DND-41 (cell line): Measurements from ENCODE around the gene CCDC73.
A peak's percentile ranks its signal among the peaks of the same experiment; 100 is the strongest.
"Not testable (repeated sequence)": the region's sequence is repeated elsewhere in the genome, so short reads cannot be mapped to it uniquely, and the experiment has no call there.

Source experiments
- ATAC-seq: fragments of 200-7000 bp; cut with Tn5 transposase; 3 replicates; pipeline ENCODE4 v1.9.1; 2021; ENCODE audit warnings: low read depth; ENCODE audit not compliant: insufficient read depth
- DNase-seq: peaks from one replicate; pipeline ENCODE4 v3.0.0-alpha.2; 2020
- H2AFZ ChIP-seq: 2 replicates; pipeline ENCODE4 v1.6.0; 2012; ENCODE audit warnings: low read depth, low read length
- H3K27ac ChIP-seq: 2 replicates; pipeline ENCODE4 v1.5.1; 2012; ENCODE audit warnings: low read length, inconsistent platforms
- H3K27me3 ChIP-seq: fragments of 200-600 bp; sonication (generic); 2 replicates; pipeline ENCODE4 v1.6.0; 2012; ENCODE audit warnings: low read length, mild to moderate bottlenecking, inconsistent platforms; ENCODE audit not compliant: insufficient read depth, poor library complexity
- H3K36me3 ChIP-seq: 2 replicates; pipeline ENCODE4 v1.5.1; 2012; ENCODE audit warnings: low read length, inconsistent platforms; ENCODE audit not compliant: insufficient read depth
- H3K4me1 ChIP-seq: 2 replicates; pipeline ENCODE4 v1.5.1; 2012; ENCODE audit warnings: mild to moderate bottlenecking, low read length; ENCODE audit not compliant: insufficient read depth
- H3K4me2 ChIP-seq: 2 replicates; pipeline ENCODE4 v1.6.0; 2012; ENCODE audit warnings: mild to moderate bottlenecking, moderate library complexity, low read length, inconsistent platforms; ENCODE audit not compliant: insufficient read depth
- H3K4me3 ChIP-seq, 2 experiments: fragments of 200-600 bp in 1 of 2; shearing (Covaris generic) in 1 of 2; 2 replicates each; pipeline ENCODE4 v1.5.1; 2012 to 2016; ENCODE audit warnings: inconsistent platforms in 2 of 2, low read length in 2 of 2, mild to moderate bottlenecking in 2 of 2, low read depth in 1 of 2, moderate library complexity in 1 of 2
- H3K79me2 ChIP-seq: 2 replicates; pipeline ENCODE4 v1.6.0; 2012; ENCODE audit warnings: low read length, inconsistent platforms; ENCODE audit not compliant: insufficient read depth
- H3K9ac ChIP-seq: 2 replicates; pipeline ENCODE4 v1.6.0; 2012; ENCODE audit warnings: low read depth, mild to moderate bottlenecking, inconsistent platforms, low read length, moderate library complexity
- H3K9me3 ChIP-seq: 2 replicates; pipeline ENCODE4 v1.5.1; 2012; ENCODE audit warnings: low read length, moderate library complexity, mild to moderate bottlenecking, inconsistent platforms; ENCODE audit not compliant: insufficient read depth, severe bottlenecking
- H4K20me1 ChIP-seq: 2 replicates; pipeline ENCODE4 v1.6.0; 2012; ENCODE audit warnings: low read length; ENCODE audit not compliant: insufficient read depth
- EZH2 ChIP-seq: IDR thresholded peaks from 3 replicates; pipeline ENCODE4 v1.6.1; 2012; ENCODE audit warnings: borderline replicate concordance, low read depth, mild to moderate bottlenecking, moderate library complexity, low read length, inconsistent platforms; ENCODE audit not compliant: severe bottlenecking
- TF ChIP-seq, protein P1 (sequence below): IDR thresholded peaks from 2 replicates; pipeline ENCODE4 v1.5.1; 2012; ENCODE audit warnings: borderline replicate concordance, low read length, moderate library complexity, mild to moderate bottlenecking; ENCODE audit not compliant: poor library complexity, severe bottlenecking; ENCODE audit errors: extremely low read depth

The CCDC73 gene

DNA sequence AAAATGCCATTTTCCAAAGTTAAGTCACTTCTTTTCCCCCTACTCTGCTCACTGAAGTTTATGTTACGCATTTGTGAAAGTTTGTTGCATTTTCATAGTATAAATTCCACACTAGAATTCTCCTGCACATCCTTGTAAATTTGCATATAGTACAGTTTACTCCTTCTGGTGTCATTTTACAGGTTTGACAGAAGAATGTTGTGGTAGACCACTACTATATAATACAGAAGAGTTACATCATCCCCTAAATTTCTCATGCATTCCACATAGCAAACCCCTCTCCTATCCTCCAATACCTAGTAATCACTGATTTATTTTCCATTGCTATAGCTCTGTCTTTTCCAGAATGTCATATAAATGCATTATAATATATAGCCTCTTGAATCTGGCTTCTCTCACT is 64.5 kb downstream of the CCDC73 start:
- H3K27me3 ChIP-seq, result no peaks in the 10 kb centered on the region
- no peaks in the 10 kb centered on the region for H3K36me3 ChIP-seq
- no peaks in the 10 kb centered on the region for H3K4me1 ChIP-seq
- H3K4me2 ChIP-seq, result no peak overlapping the region
- ATAC-seq (no peak), DNase-seq (no peak)
- H4K20me1 ChIP-seq, result no peaks in the 10 kb centered on the region
- peaks cover 8% of the 10 kb centered on the region for H3K9me3 ChIP-seq
- no peak overlapping the region for H2AFZ ChIP-seq
- H3K79me2 ChIP-seq, result no peaks in the 10 kb centered on the region
- no peak overlapping the region for H3K9ac ChIP-seq
- no peak overlapping the region for H3K27ac ChIP-seq
- no peak overlapping the region for H3K4me3 ChIP-seq
- TF ChIP-seq EZH2, result no peak
- TF ChIP-seq, protein P1, sequence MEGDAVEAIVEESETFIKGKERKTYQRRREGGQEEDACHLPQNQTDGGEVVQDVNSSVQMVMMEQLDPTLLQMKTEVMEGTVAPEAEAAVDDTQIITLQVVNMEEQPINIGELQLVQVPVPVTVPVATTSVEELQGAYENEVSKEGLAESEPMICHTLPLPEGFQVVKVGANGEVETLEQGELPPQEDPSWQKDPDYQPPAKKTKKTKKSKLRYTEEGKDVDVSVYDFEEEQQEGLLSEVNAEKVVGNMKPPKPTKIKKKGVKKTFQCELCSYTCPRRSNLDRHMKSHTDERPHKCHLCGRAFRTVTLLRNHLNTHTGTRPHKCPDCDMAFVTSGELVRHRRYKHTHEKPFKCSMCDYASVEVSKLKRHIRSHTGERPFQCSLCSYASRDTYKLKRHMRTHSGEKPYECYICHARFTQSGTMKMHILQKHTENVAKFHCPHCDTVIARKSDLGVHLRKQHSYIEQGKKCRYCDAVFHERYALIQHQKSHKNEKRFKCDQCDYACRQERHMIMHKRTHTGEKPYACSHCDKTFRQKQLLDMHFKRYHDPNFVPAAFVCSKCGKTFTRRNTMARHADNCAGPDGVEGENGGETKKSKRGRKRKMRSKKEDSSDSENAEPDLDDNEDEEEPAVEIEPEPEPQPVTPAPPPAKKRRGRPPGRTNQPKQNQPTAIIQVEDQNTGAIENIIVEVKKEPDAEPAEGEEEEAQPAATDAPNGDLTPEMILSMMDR, result no peak

DNA sequence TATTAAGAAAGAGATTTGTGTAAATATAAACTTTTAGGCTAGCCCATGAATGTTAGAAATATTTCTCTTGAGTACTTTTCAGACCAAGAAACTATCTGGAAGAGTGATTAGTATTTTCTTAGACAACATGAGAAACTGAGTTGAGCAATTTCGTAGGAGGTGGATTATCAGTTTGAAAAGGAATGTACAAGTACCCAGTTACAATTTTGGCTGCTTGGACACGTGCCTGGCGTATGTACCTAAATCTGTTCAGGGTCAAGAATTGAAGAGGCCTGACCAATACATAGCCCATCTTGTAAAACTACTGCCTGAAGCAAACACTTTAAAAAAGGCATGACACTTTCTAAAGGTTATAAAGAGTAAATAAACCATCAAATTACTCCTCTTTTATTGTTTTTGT is 71.1 kb downstream of the CCDC73 start:
- Histone ChIP-seq H4K20me1 (no peaks in the 10 kb centered on the region), H2AFZ (no peak overlapping the region), H3K4me1 (no peaks in the 10 kb centered on the region), H3K9me3 (no peaks in the 10 kb centered on the region), H3K27ac (no peak overlapping the region), H3K4me3 (no peak overlapping the region), H3K27me3 (no peaks in the 10 kb centered on the region), H3K4me2 (no peak overlapping the region), H3K36me3 (no peaks in the 10 kb centered on the region), H3K9ac (no peak overlapping the region), H3K79me2 (no peaks in the 10 kb centered on the region)
- no peak for ATAC-seq
- TF ChIP-seq EZH2, result no peak
- TF ChIP-seq, protein P1, result no peak
- DNase-seq, result no peak

DNA sequence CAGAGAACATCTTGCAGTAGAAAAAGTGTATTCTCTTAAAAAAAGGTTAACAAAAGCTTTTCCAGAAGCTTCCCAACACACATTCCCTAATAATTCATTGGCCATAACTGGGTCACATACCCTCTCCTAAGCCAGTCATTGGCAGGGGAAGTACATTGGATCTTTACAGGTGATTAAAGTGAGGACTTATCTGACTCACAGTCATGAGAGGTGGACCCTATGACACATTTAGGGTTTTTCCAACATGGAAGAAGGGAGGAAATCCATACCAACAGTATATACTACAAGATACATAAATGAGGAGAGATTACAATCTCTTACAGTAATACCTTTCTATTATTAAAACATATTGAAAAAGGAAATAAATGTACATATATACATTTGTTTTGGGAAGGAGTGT is 72.2 kb downstream of the CCDC73 start:
- Histone ChIP-seq H4K20me1 (no peaks in the 10 kb centered on the region), H3K9me3 (no peaks in the 10 kb centered on the region), H3K79me2 (no peaks in the 10 kb centered on the region), H3K4me3 (no peak overlapping the region), H3K9ac (no peak overlapping the region), H2AFZ (no peak overlapping the region), H3K4me1 (no peaks in the 10 kb centered on the region), H3K27ac (no peak overlapping the region), H3K27me3 (no peaks in the 10 kb centered on the region), H3K36me3 (no peaks in the 10 kb centered on the region), H3K4me2 (no peak overlapping the region)
- DNase-seq (no peak), ATAC-seq (no peak)
- TF ChIP-seq, protein P1, result no peak
- TF ChIP-seq EZH2, result no peak

DNA sequence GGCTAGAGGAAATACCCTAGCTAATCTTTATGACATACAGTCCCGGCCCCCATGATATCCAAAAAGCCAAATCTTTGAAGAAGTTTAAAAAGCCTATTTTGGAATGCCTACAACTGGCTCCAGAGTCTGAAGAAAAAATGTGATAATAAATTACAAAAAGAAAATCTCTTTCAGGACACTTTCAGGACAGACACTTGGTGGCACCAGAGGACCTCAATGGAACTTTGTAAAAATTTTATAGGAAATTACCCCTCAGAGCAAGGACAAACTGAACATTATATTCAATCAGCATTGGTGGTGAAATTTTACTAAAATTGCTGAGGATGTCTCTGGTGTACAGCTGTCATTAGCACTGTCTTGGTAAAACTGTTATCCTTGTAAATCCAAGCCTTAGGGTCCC is 81.0 kb downstream of the CCDC73 start:
- H3K27me3 ChIP-seq, result no peaks in the 10 kb centered on the region
- DNase-seq, result no peak
- H3K36me3 ChIP-seq, result no peaks in the 10 kb centered on the region
- H3K9me3 ChIP-seq, result no peaks in the 10 kb centered on the region
- no peak overlapping the region for H3K4me3 ChIP-seq
- H3K79me2 ChIP-seq, result no peaks in the 10 kb centered on the region
- ATAC-seq, result no peak
- H3K27ac ChIP-seq, result no peak overlapping the region
- H2AFZ ChIP-seq, result no peak overlapping the region
- TF ChIP-seq EZH2, result no peak
- TF ChIP-seq, protein P1, result peak; percentile 54
- no peaks in the 10 kb centered on the region for H3K4me1 ChIP-seq
- no peak overlapping the region for H3K4me2 ChIP-seq
- no peaks in the 10 kb centered on the region for H4K20me1 ChIP-seq
- no peak overlapping the region for H3K9ac ChIP-seq

DNA sequence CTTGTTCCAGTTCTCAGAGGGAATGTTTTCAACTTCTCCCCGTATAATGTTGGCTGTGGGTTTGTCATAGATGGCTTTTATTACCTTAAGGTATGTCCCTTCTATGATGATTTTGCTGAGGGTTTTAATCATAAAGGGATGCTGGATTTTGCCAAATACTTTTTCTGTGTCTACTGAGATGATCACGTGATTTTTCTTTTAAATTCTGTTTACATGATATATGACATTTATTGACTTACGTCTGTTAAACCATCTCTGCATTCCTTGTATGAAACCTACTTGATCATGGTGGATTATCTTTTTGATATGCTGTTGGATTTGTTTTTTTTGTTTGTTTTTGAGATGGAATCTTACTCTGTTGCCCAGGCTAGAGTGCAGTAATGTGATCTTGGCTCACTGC is 85.5 kb downstream of the CCDC73 start:
- H4K20me1 ChIP-seq, H3K27ac ChIP-seq, H3K27me3 ChIP-seq, H3K4me3 ChIP-seq, H3K36me3 ChIP-seq, H2AFZ ChIP-seq, DNase-seq, H3K79me2 ChIP-seq, H3K4me2 ChIP-seq, H3K4me1 ChIP-seq, H3K9ac ChIP-seq, ATAC-seq: not testable (repeated sequence)
- peaks cover 15% of the 10 kb centered on the region for H3K9me3 ChIP-seq
